Hepatocyte (in vitro differentiated cells): ENCODE data around the gene MTMR12. TPM values are rescaled to one million over a fixed set of nuclear protein-coding genes. Genes with fewer than 3 reads are reported as not detected.

Source experiments
- DNase-seq: peaks from one replicate; pipeline ENCODE4 v3.0.0-alpha.2; 2016; ENCODE audit warnings: low spot score
- H2AFZ ChIP-seq: fragments of 200-600 bp; sonication (generic); 2 replicates; pipeline ENCODE4 v1.6.0; 2016; ENCODE audit warnings: antibody characterized with exemption, mild to moderate bottlenecking
- H3K27ac ChIP-seq: fragments of 200-600 bp; sonication (generic); 2 replicates; pipeline ENCODE4 v1.5.1; 2016; ENCODE audit warnings: mild to moderate bottlenecking
- H3K27me3 ChIP-seq: fragments of 200-600 bp; sonication (generic); 2 replicates; pipeline ENCODE4 v1.6.1; 2016
- H3K36me3 ChIP-seq: fragments of 200-600 bp; sonication (generic); replicated peaks from 2 replicates; pipeline ENCODE4 v1.5.1; 2016; ENCODE audit warnings: low read depth; ENCODE audit not compliant: insufficient read depth
- H3K4me1 ChIP-seq: fragments of 200-600 bp; sonication (generic); 2 replicates; pipeline ENCODE4 v1.5.1; 2016; ENCODE audit warnings: mild to moderate bottlenecking, moderate library complexity; ENCODE audit not compliant: insufficient read depth
- H3K4me2 ChIP-seq: fragments of 200-600 bp; sonication (generic); 2 replicates; pipeline ENCODE4 v1.6.0; 2016
- H3K4me3 ChIP-seq: fragments of 200-600 bp; sonication (generic); 2 replicates; pipeline ENCODE4 v1.5.1; 2016; ENCODE audit warnings: mild to moderate bottlenecking
- H3K79me2 ChIP-seq: fragments of 200-600 bp; sonication (generic); 2 replicates; pipeline ENCODE4 v1.6.0; 2017; ENCODE audit warnings: mild to moderate bottlenecking
- H3K9me2 ChIP-seq: fragments of 200-600 bp; sonication (generic); replicated peaks from 2 replicates; pipeline ENCODE4 v1.6.0; 2017; ENCODE audit warnings: mild to moderate bottlenecking; ENCODE audit not compliant: insufficient read depth
- H3K9me3 ChIP-seq: fragments of 200-600 bp; sonication (generic); 2 replicates; pipeline ENCODE4 v1.5.1; 2016; ENCODE audit warnings: low read depth, mild to moderate bottlenecking
- H4K20me1 ChIP-seq: fragments of 200-600 bp; sonication (generic); 2 replicates; pipeline ENCODE4 v1.6.0; 2016; ENCODE audit warnings: mild to moderate bottlenecking; ENCODE audit not compliant: insufficient read depth, poor library complexity, severe bottlenecking
- CTCF ChIP-seq: fragments of 200-600 bp; sonication (generic); IDR thresholded peaks from 2 replicates; pipeline ENCODE4 v1.5.1; 2016; ENCODE audit warnings: antibody characterized with exemption, mild to moderate bottlenecking; ENCODE audit not compliant: poor library complexity
- EZH2 ChIP-seq: fragments of 200-600 bp; sonication (generic); IDR thresholded peaks from 2 replicates; pipeline ENCODE4 v1.6.1; 2016; ENCODE audit warnings: antibody characterized with exemption, mild to moderate bottlenecking, borderline replicate concordance
- EZH2phosphoT487 ChIP-seq: fragments of 200-600 bp; sonication (generic); IDR thresholded peaks from one replicate; pipeline ENCODE4 v1.6.1; 2018; ENCODE audit warnings: antibody characterized with exemption, mild to moderate bottlenecking, low read depth, moderate library complexity; ENCODE audit not compliant: unreplicated experiment, severe bottlenecking
- WGBS: methylation state at CpG from one replicate; pipeline ENCODE4 v1.1.6; 2016; ENCODE audit warnings: low lambda C conversion rate; ENCODE audit errors: missing lambda C conversion rate; 5-methylcytosine and 5-hydroxymethylcytosine counted together
- polyA plus RNA-seq: library from polyadenylated mRNA; unstranded; fragments of >200 nt; fragmentation: Nextera tagmentation; extraction: Ambion mirVana; gene quantifications from 2 replicates; pipeline ENCODE4 v1.2.1, GENCODE V29; 2016
- total RNA-seq: library from RNA; depleted of rRNA; stranded (reverse); fragments of >200 nt; gene quantifications from 2 replicates; pipeline ENCODE4 v1.2.3, GENCODE V29; 2014

The MTMR12 gene
- total and polyA plus RNA-seq, 2 experiments from 2014 or later: 11.0 to 19.7 TPM

GRCh38 chr5:32245742-32246141, 67.0 kb downstream of the MTMR12 start:
- H3K36me3 ChIP-seq: no peaks in the 10 kb centered on the region
- H2AFZ ChIP-seq: no peak overlapping the region
- DNase-seq: no peak
- no peak overlapping the region for H3K27ac ChIP-seq
- no peaks in the 10 kb centered on the region for H3K27me3 ChIP-seq
- no peaks in the 10 kb centered on the region for H4K20me1 ChIP-seq
- H3K9me2 ChIP-seq: no peaks in the 10 kb centered on the region
- TF ChIP-seq EZH2phosphoT487 (no peak), EZH2 (no peak), CTCF (no peak)
- H3K4me1 ChIP-seq: peaks cover 14% of the 10 kb centered on the region
- H3K4me3 ChIP-seq: no peak overlapping the region
- no peaks in the 10 kb centered on the region for H3K9me3 ChIP-seq
- H3K79me2 ChIP-seq: no peaks in the 10 kb centered on the region
- 93% methylated on average over 1 of the region's 1 CpG for WGBS
- no peak overlapping the region for H3K4me2 ChIP-seq

GRCh38 chr5:32244017-32244416, 68.7 kb downstream of the MTMR12 start:
- TF ChIP-seq EZH2phosphoT487 (no peak), EZH2 (no peak), CTCF (no peak)
- no peak for DNase-seq
- WGBS: 96% methylated on average over 6 of the region's 6 CpGs

GRCh38 chr5:32241034-32241783, 71.5 kb downstream of the MTMR12 start:
- TF ChIP-seq CTCF (no peak), EZH2 (no peak), EZH2phosphoT487 (no peak)
- H3K4me3 ChIP-seq: no peak overlapping the region
- H2AFZ ChIP-seq: no peak overlapping the region
- no peaks in the 10 kb centered on the region for H4K20me1 ChIP-seq
- H3K79me2 ChIP-seq: no peaks in the 10 kb centered on the region
- peaks cover 4% of the 10 kb centered on the region for H3K36me3 ChIP-seq
- H3K4me1 ChIP-seq: no peaks in the 10 kb centered on the region
- no peak overlapping the region for H3K27ac ChIP-seq
- no peak overlapping the region for H3K4me2 ChIP-seq
- no peaks in the 10 kb centered on the region for H3K9me2 ChIP-seq
- WGBS: 90% methylated on average over 7 of the region's 7 CpGs
- H3K27me3 ChIP-seq: no peaks in the 10 kb centered on the region
- DNase-seq: no peak
- no peaks in the 10 kb centered on the region for H3K9me3 ChIP-seq

More at GRCh38 chr5:32244017-32244416, 68.7 kb downstream of the MTMR12 start:
- Histone ChIP-seq H3K27ac (no peak overlapping the region), H3K4me3 (no peak overlapping the region), H3K79me2 (no peaks in the 10 kb centered on the region), H2AFZ (no peak overlapping the region), H3K4me2 (no peak overlapping the region), H3K9me2 (no peaks in the 10 kb centered on the region), H3K9me3 (no peaks in the 10 kb centered on the region), H3K27me3 (no peaks in the 10 kb centered on the region), H3K36me3 (peaks cover 4% of the 10 kb centered on the region), H4K20me1 (no peaks in the 10 kb centered on the region), H3K4me1 (peaks cover under 1% of the 10 kb centered on the region)
